ENCODE data around the gene EFNA4. TPM values are rescaled to one million over a fixed set of nuclear protein-coding genes. Genes with fewer than 3 reads are reported as not detected.

EFNA4 gene
- total and polyA plus RNA-seq, 4 donors: 1.8 to 4.7 (median 3.3) TPM

- Histone ChIP-seq H3K9me3 (ENCODE audit: control insufficient read depth in 4 of 4, low read length in 3 of 4) (no peaks in the 10 kb centered on the region), H3K9ac (ENCODE audit: low read depth in 1 of 2, low read length in 2 of 2) (no peak overlapping the region), H3K27me3 (ENCODE audit: control insufficient read depth in 4 of 4, insufficient read depth in 4 of 4, low read length in 3 of 4) (no peaks in the 10 kb centered on the region), H3K36me3 (ENCODE audit: control insufficient read depth in 4 of 4, insufficient read depth in 3 of 4, low read depth in 1 of 4, low read length in 3 of 4) (no peaks in the 10 kb centered on the region), H3K27ac (ENCODE audit: low read depth in 1 of 2, low read length in 2 of 2) (no peak overlapping the region), H3K4me1 (ENCODE audit: control insufficient read depth in 4 of 4, insufficient read depth in 4 of 4, low read length in 3 of 4) (peaks cover under 1 to 21% (median 12%) of the 10 kb centered on the region in 4 donors), H3K4me3 (ENCODE audit: low read depth in 1 of 3, low read length in 3 of 3) (no peak overlapping the region)
- DNase-seq (ENCODE audit: low spot score): no peak
- TF ChIP-seq JUND (IDR thresholded peaks at IDR 0.05) (no peak), TAF1 (conservative IDR thresholded peaks at IDR 0.05) (no peak), FOXA2 (IDR thresholded peaks at IDR 0.05) (no peak), RAD21 (IDR thresholded peaks at IDR 0.05) (no peak), FOXA1 (IDR thresholded peaks at IDR 0.05) (no peak), HNF4G (IDR thresholded peaks at IDR 0.05) (no peak), SP1 (IDR thresholded peaks at IDR 0.05) (no peak), RXRA (IDR thresholded peaks at IDR 0.05) (no peak), HNF4A (conservative IDR thresholded peaks at IDR 0.05) (no peak), CTCF (IDR thresholded peaks at IDR 0.05; ENCODE audit: low read depth, low read length, missing input control) (no peak)
- TF ChIP-seq, protein P1, sequence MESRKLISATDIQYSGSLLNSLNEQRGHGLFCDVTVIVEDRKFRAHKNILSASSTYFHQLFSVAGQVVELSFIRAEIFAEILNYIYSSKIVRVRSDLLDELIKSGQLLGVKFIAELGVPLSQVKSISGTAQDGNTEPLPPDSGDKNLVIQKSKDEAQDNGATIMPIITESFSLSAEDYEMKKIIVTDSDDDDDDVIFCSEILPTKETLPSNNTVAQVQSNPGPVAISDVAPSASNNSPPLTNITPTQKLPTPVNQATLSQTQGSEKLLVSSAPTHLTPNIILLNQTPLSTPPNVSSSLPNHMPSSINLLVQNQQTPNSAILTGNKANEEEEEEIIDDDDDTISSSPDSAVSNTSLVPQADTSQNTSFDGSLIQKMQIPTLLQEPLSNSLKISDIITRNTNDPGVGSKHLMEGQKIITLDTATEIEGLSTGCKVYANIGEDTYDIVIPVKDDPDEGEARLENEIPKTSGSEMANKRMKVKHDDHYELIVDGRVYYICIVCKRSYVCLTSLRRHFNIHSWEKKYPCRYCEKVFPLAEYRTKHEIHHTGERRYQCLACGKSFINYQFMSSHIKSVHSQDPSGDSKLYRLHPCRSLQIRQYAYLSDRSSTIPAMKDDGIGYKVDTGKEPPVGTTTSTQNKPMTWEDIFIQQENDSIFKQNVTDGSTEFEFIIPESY (IDR thresholded peaks at IDR 0.05): no peak
- TF ChIP-seq, protein P2, sequence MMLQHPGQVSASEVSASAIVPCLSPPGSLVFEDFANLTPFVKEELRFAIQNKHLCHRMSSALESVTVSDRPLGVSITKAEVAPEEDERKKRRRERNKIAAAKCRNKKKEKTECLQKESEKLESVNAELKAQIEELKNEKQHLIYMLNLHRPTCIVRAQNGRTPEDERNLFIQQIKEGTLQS (IDR thresholded peaks at IDR 0.05): no peak
- 31% methylated on average over 4 of the region's 4 CpGs for WGBS
Measured at GRCh38 chr1:155022927-155023236, 40.7 kb upstream of the EFNA4 start.

DNA sequence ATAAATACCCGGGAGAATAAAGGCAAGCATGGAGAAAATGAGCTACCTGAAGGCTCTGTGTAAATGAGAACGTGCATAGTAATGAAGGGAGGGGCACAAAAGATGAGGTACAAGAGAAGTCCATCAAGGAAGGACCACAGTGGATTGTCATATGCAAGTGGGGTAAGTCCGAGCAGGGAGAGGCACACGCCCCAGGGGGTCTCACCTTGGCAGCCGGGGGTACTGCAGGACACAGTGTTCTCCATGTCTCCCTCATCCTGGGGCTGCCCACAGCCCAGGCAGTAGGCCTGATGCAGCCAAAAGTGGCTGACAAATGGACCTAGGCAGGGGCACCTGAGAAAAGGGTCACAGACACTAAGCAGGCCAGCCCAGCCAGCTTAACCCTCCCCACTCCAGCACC, 39.9 kb upstream of the EFNA4 start:
- Histone ChIP-seq H3K9me3 (ENCODE audit: control insufficient read depth in 4 of 4, low read length in 3 of 4) (no peaks in the 10 kb centered on the region), H3K27ac (ENCODE audit: low read depth in 1 of 2, low read length in 2 of 2) (no peak overlapping the region), H3K9ac (ENCODE audit: low read depth in 1 of 2, low read length in 2 of 2) (no peak overlapping the region), H3K27me3 (ENCODE audit: control insufficient read depth in 4 of 4, insufficient read depth in 4 of 4, low read length in 3 of 4) (no peaks in the 10 kb centered on the region), H3K4me1 (ENCODE audit: control insufficient read depth in 4 of 4, insufficient read depth in 4 of 4, low read length in 3 of 4) (peaks cover 0 to 19% (median 11%) of the 10 kb centered on the region in 4 donors), H3K4me3 (ENCODE audit: low read depth in 1 of 3, low read length in 3 of 3) (no peak overlapping the region), H3K36me3 (ENCODE audit: control insufficient read depth in 4 of 4, insufficient read depth in 3 of 4, low read depth in 1 of 4, low read length in 3 of 4) (no peaks in the 10 kb centered on the region)
- 91% methylated on average over 5 of the region's 5 CpGs for WGBS
- no peak for DNase-seq (ENCODE audit: low spot score)
- TF ChIP-seq REST (IDR thresholded peaks at IDR 0.05): no peak
- no peak for TF ChIP-seq GABPA (IDR thresholded peaks at IDR 0.05 in 1 of 2, conservative IDR thresholded peaks at IDR 0.05 in 1 of 2)
- no peak for TF ChIP-seq TAF1 (conservative IDR thresholded peaks at IDR 0.05)
- no peak for TF ChIP-seq SP1 (IDR thresholded peaks at IDR 0.05)
- TF ChIP-seq YY1 (IDR thresholded peaks at IDR 0.05): no peak
- TF ChIP-seq, protein P1 (IDR thresholded peaks at IDR 0.05): no peak
- TF ChIP-seq EGR1 (IDR thresholded peaks at IDR 0.05; ENCODE audit: low read depth in 2 of 2): no peak
- TF ChIP-seq HNF4A (conservative IDR thresholded peaks at IDR 0.05): no peak
- no peak for TF ChIP-seq NR2F2 (IDR thresholded peaks at IDR 0.05)
- TF ChIP-seq, protein P3, sequence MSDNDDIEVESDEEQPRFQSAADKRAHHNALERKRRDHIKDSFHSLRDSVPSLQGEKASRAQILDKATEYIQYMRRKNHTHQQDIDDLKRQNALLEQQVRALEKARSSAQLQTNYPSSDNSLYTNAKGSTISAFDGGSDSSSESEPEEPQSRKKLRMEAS (IDR thresholded peaks at IDR 0.05): no peak
- TF ChIP-seq JUND (IDR thresholded peaks at IDR 0.05): no peak
- no peak for TF ChIP-seq HNF4G (IDR thresholded peaks at IDR 0.05)
- TF ChIP-seq, protein P2 (IDR thresholded peaks at IDR 0.05): no peak
- TF ChIP-seq FOXA1 (IDR thresholded peaks at IDR 0.05): no peak
- no peak for TF ChIP-seq RXRA (IDR thresholded peaks at IDR 0.05)

All from liver (tissue), 9 donors.